ENCODE measurements around the gene TPP1.

- TF ChIP-seq MAX (IDR thresholded peaks at IDR 0.05; ENCODE audit: low read depth, low read length) (no peak), CTCF (IDR thresholded peaks at IDR 0.05 in 2 of 3, conservative IDR thresholded peaks at IDR 0.05 in 1 of 3; ENCODE audit: control insufficient read depth in 2 of 3, extremely low read depth in 1 of 3, insufficient read depth in 1 of 3, low read depth in 3 of 3, low read length in 3 of 3) (no peak), ATF3 (IDR thresholded peaks at IDR 0.05; ENCODE audit: borderline replicate concordance, extremely low read depth, low read depth, low read length) (no peak), RELA (IDR thresholded peaks at IDR 0.05; ENCODE audit: borderline replicate concordance, partially characterized antibody) (no peak), POLR2A (IDR thresholded peaks at IDR 0.05; ENCODE audit: low read depth, low read length) (no peak), MYC (IDR thresholded peaks at IDR 0.05; ENCODE audit: insufficient read depth, insufficient read length, insufficient replicate concordance, low read length, severe bottlenecking) (no peak)
Observed at GRCh38 chr11:6587360-6587953, 31.8 kb downstream of the TPP1 start.

All from GM12878 (cell line).